AG04450 (cell line): ENCODE measurements around the gene PRG3. TPM values are rescaled to one million over a fixed set of nuclear protein-coding genes. Genes with fewer than 3 reads are reported as not detected.

Source experiments
- CTCF ChIA-PET: fragments of 300-600, 350-600 bp; formaldehyde crosslinking; extraction: SDS; loops from one replicate; lab custom pipeline; 2022; ENCODE audit warnings: antibody characterized with exemption, inconsistent platforms; lab: Charles Lee
- POLR2A ChIA-PET: fragments of 350-600 bp; formaldehyde crosslinking; extraction: SDS; loops from one replicate; lab custom pipeline; 2021; ENCODE audit warnings: antibody characterized with exemption, inconsistent platforms; lab: Yijun Ruan, JAX
- DNase-seq: peaks from one replicate; pipeline ENCODE4 v3.0.0-alpha.2; 2011; ENCODE audit warnings: low read depth, low spot score
- H3K27ac ChIP-seq: one replicate; pipeline ENCODE4 v1.5.1; 2012; ENCODE audit warnings: low read depth, low read length, control low read depth
- H3K27me3 ChIP-seq: one replicate; pipeline ENCODE4 v1.6.0; 2012; ENCODE audit warnings: low read length; ENCODE audit not compliant: control insufficient read depth, insufficient read depth
- H3K4me3 ChIP-seq: 2 replicates; pipeline ENCODE4 v1.5.1; 2011; ENCODE audit warnings: mild to moderate bottlenecking, low read depth, low read length, control low read depth
- H3K9me3 ChIP-seq: 2 replicates; pipeline ENCODE4 v1.5.1; 2012; ENCODE audit warnings: low read length; ENCODE audit not compliant: control insufficient read depth, insufficient read depth
- CTCF ChIP-seq: IDR thresholded peaks from 2 replicates; pipeline ENCODE4 v1.5.1; 2011; ENCODE audit warnings: low read depth, low read length, control low read depth, inconsistent platforms
- polyA plus RNA-seq: library from polyadenylated mRNA; depleted of rRNA; stranded (reverse); fragments of >200 nt; gene quantifications from 2 replicates; pipeline ENCODE4 v1.2.3, GENCODE V29; 2011

PRG3 gene
- polyA plus RNA-seq, 1 experiment: not detected

GRCh38 chr11:57360991-57361390, 20.0 kb downstream of the PRG3 start:
- POLR2A ChIA-PET: interaction anchor here (0.6 kb wide), 2 partner anchors 10 to 279 kb away, joined by 3 to 5 read pairs; no protein-coding TSS in a partner anchor
- no peak overlapping the region for H3K27ac ChIP-seq
- no peak for TF ChIP-seq CTCF
- peaks cover 47% of the 10 kb centered on the region for H3K27me3 ChIP-seq
- CTCF ChIA-PET: interaction anchor here (0.9 to 2.5 kb wide), 2 partner anchors 15 to 98 kb away, joined by 3 to 8 read pairs; no protein-coding TSS in a partner anchor
- H3K4me3 ChIP-seq: no peak overlapping the region
- DNase-seq: no peak
- no peaks in the 10 kb centered on the region for H3K9me3 ChIP-seq

- no peak for TF ChIP-seq CTCF
- ChIA-PET POLR2A (interaction anchor here (0.6 kb wide), 1 partner anchor 9 kb away, joined by 5 read pairs; no protein-coding TSS in a partner anchor), CTCF (interaction anchor here (0.6 to 2.5 kb wide), 2 partner anchors 14 to 97 kb away, joined by 3 to 8 read pairs; no protein-coding TSS in a partner anchor)
- H3K27me3 ChIP-seq: peaks cover 43% of the 10 kb centered on the region
- no peak overlapping the region for H3K4me3 ChIP-seq
- H3K9me3 ChIP-seq: no peaks in the 10 kb centered on the region
- DNase-seq: no peak
- H3K27ac ChIP-seq: no peak overlapping the region
Measured at GRCh38 chr11:57359896-57360690, 20.9 kb downstream of the PRG3 start.

- POLR2A ChIA-PET: no interaction called here
- DNase-seq: no peak
- no peak for TF ChIP-seq CTCF
- Histone ChIP-seq H3K4me3 (no peak overlapping the region), H3K27me3 (peaks cover 39% of the 10 kb centered on the region), H3K9me3 (no peaks in the 10 kb centered on the region), H3K27ac (no peak overlapping the region)
- CTCF ChIA-PET: interaction anchor here (0.6 to 3.4 kb wide), 2 partner anchors 14 to 98 kb away, joined by 3 to 12 read pairs; no protein-coding TSS in a partner anchor
Measured at GRCh38 chr11:57359396-57359795, 21.6 kb downstream of the PRG3 start.

- no peak for TF ChIP-seq CTCF
- ChIA-PET CTCF (interaction anchor here (3.4 kb wide), 1 partner anchor 13 kb away, joined by 12 read pairs; no protein-coding TSS in a partner anchor), POLR2A (no interaction called here)
- no peak for DNase-seq
- H3K27ac ChIP-seq: no peak overlapping the region
- no peaks in the 10 kb centered on the region for H3K9me3 ChIP-seq
- no peak overlapping the region for H3K4me3 ChIP-seq
- peaks cover 38% of the 10 kb centered on the region for H3K27me3 ChIP-seq
Measured at GRCh38 chr11:57358991-57359390, 22.0 kb downstream of the PRG3 start.

GRCh38 chr11:57358543-57358961, 22.4 kb downstream of the PRG3 start:
- TF ChIP-seq CTCF: no peak
- H3K4me3 ChIP-seq: no peak overlapping the region
- ChIA-PET CTCF (interaction anchor here (3.4 kb wide), 1 partner anchor 13 kb away, joined by 12 read pairs; no protein-coding TSS in a partner anchor), POLR2A (no interaction called here)
- peaks cover 37% of the 10 kb centered on the region for H3K27me3 ChIP-seq
- no peak overlapping the region for H3K27ac ChIP-seq
- no peaks in the 10 kb centered on the region for H3K9me3 ChIP-seq
- DNase-seq: no peak
